Thoracic aorta (tissue), 2 donors: ENCODE results near the gene EIF4G1. TPM values are rescaled to one million over a fixed set of nuclear protein-coding genes. Genes with fewer than 3 reads are reported as not detected.

Source experiments
- ATAC-seq: fragments of 150-250 bp; one replicate; pipeline ENCODE4 v1.8.0; 2017; ENCODE audit warnings: low read depth; ENCODE audit not compliant: insufficient number of reproducible peaks, low FRiP score
- DNase-seq: peaks from one replicate; pipeline ENCODE4 v3.0.0-alpha.2; 2020; ENCODE audit warnings: low spot score
- H3K27ac ChIP-seq, 2 donors: fragments of 200-600 bp; sonication (generic); 1 replicate in 1 of 2; 2 replicates in 1 of 2; pipeline ENCODE4 v1.5.1; 2016; ENCODE audit warnings: mild to moderate bottlenecking in 2 of 2, moderate library complexity in 2 of 2
- H3K27me3 ChIP-seq: fragments of 200-600 bp; sonication (generic); replicated peaks from 2 replicates; pipeline ENCODE4 v1.6.0; 2016; ENCODE audit warnings: mild to moderate bottlenecking; ENCODE audit not compliant: insufficient read depth
- H3K36me3 ChIP-seq: fragments of 200-600 bp; sonication (generic); one replicate; pipeline ENCODE4 v1.5.1; 2016
- H3K4me1 ChIP-seq, 2 donors: fragments of 200-600 bp; sonication (generic); 1 replicate in 1 of 2; 2 replicates in 1 of 2; pipeline versions ENCODE4 v1.5.1 to v1.6.0; 2016; ENCODE audit warnings: low read depth in 2 of 2, mild to moderate bottlenecking in 1 of 2; ENCODE audit not compliant: control insufficient read depth in 1 of 2
- H3K4me3 ChIP-seq: fragments of 200-600 bp; sonication (generic); 2 replicates; pipeline ENCODE4 v1.5.1; 2016; ENCODE audit warnings: mild to moderate bottlenecking
- H3K9me3 ChIP-seq: fragments of 200-600 bp; sonication (generic); 2 replicates; pipeline ENCODE4 v1.5.1; 2016
- total RNA-seq, 2 donors: library from RNA; depleted of rRNA; stranded (reverse); fragments of >200 nt; gene quantifications; one replicate each; pipeline versions ENCODE4 v1.1.0 to v1.2.3, GENCODE V29; 2016
- TF ChIP-seq, protein P1 (sequence below): fragments of 200-600 bp; sonication (generic); IDR thresholded peaks from one replicate; pipeline ENCODE4 v1.5.1; 2019; ENCODE audit warnings: antibody characterized with exemption

Gene EIF4G1
- total RNA-seq, 2 donors from 2014 or later, result 254 to 334 TPM

DNA sequence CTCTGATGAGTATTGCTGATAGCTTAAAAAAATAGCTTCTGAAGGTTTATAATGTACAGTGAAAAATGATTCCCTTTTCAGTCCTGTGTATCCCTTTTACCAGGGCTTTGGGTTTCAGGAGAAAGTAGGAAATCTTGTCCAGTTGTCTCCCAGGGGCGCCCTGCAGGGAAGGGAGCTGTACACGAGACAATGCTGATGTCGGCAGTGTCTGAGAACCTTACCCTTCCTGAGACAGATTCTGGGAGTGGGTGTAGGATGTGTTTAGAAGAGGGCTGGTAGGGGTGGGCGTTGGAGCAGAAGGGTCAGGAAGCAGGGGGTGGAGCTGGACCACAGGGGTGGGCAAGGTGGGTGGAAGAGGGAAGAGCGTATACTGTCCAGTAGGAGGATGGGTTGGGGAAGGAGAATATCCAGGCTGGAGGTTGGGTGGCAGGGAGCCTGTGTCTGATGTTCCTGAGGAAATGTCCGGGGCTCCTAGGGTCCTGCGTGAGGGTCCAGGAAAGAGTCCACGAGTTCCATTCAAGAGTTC lies 58.0 kb downstream of the EIF4G1 start:
- Histone ChIP-seq H3K27ac (no peak overlapping the region), H3K27me3 (no peaks in the 10 kb centered on the region), H3K4me1 (peaks cover 18 to 37% of the 10 kb centered on the region in 2 donors), H3K36me3 (no peaks in the 10 kb centered on the region), H3K9me3 (no peaks in the 10 kb centered on the region), H3K4me3 (no peak overlapping the region)
- no peak for DNase-seq
- ATAC-seq, result no peak
- TF ChIP-seq, protein P1, sequence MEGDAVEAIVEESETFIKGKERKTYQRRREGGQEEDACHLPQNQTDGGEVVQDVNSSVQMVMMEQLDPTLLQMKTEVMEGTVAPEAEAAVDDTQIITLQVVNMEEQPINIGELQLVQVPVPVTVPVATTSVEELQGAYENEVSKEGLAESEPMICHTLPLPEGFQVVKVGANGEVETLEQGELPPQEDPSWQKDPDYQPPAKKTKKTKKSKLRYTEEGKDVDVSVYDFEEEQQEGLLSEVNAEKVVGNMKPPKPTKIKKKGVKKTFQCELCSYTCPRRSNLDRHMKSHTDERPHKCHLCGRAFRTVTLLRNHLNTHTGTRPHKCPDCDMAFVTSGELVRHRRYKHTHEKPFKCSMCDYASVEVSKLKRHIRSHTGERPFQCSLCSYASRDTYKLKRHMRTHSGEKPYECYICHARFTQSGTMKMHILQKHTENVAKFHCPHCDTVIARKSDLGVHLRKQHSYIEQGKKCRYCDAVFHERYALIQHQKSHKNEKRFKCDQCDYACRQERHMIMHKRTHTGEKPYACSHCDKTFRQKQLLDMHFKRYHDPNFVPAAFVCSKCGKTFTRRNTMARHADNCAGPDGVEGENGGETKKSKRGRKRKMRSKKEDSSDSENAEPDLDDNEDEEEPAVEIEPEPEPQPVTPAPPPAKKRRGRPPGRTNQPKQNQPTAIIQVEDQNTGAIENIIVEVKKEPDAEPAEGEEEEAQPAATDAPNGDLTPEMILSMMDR, result no peak

GRCh38 chr3:184372911-184373310 lies 58.5 kb downstream of the EIF4G1 start:
- DNase-seq (no peak), ATAC-seq (no peak)
- no peaks in the 10 kb centered on the region for H3K9me3 ChIP-seq
- TF ChIP-seq, protein P1, result no peak
- peaks cover 18 to 36% of the 10 kb centered on the region in 2 donors for H3K4me1 ChIP-seq
- no peak overlapping the region for H3K4me3 ChIP-seq
- H3K27ac ChIP-seq, result no peak overlapping the region
- H3K27me3 ChIP-seq, result no peaks in the 10 kb centered on the region
- no peaks in the 10 kb centered on the region for H3K36me3 ChIP-seq

DNA sequence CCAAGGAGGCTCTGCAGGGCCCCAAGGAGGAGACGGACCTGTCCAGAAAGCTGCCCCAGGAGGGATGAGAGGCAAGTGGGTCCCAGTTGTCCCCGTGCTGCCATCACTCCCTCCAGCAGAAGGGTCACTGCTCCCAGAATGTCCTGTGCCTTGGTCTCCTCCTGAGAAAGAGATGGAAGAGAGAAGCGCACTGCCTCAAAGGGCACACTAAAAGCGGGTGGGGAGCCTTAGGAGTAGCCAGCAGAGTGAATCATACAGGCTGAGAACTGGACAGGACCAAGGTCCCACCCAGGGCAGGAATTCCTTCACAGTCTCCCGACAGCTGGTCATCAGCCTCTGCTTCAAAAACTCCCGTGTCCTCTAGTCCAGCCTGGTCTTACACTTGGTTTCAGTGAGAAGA lies 59.0 kb downstream of the EIF4G1 start:
- DNase-seq (no peak), ATAC-seq (no peak)
- Histone ChIP-seq H3K4me1 (peaks cover 15 to 31% of the 10 kb centered on the region in 2 donors), H3K27ac (no peak overlapping the region), H3K9me3 (no peaks in the 10 kb centered on the region), H3K36me3 (no peaks in the 10 kb centered on the region), H3K4me3 (no peak overlapping the region), H3K27me3 (no peaks in the 10 kb centered on the region)
- TF ChIP-seq, protein P1, result no peak

- Histone ChIP-seq H3K4me1 (peaks cover 2 to 14% of the 10 kb centered on the region in 2 donors), H3K27me3 (no peaks in the 10 kb centered on the region), H3K9me3 (no peaks in the 10 kb centered on the region), H3K4me3 (no peak overlapping the region), H3K27ac (no peak overlapping the region), H3K36me3 (no peaks in the 10 kb centered on the region)
- TF ChIP-seq, protein P1, result no peak
- ATAC-seq, result no peak
- no peak for DNase-seq
These were observed 61.5 kb downstream of the EIF4G1 start for GRCh38 chr3:184375747-184376461.

DNA sequence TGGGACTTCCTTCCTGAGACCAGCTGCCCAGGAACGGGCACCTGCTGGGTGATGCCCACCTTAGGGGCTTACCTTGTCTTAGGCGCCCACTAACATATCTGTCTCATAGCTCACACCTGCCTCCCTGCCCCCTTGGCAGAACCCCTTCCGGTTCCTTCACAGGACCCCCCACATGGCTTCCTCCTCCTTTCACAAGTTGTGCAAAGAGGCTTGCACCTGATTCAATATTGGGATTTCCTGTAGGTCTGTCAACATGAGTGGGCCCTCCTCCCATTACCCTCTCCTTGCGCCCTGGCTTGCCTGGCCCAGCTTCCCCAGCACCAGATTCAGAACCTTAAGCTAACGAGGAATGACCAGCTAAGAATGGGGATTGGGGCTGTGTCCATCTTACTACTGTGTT lies 63.0 kb downstream of the EIF4G1 start:
- ATAC-seq (no peak), DNase-seq (no peak)
- no peak overlapping the region for H3K4me3 ChIP-seq
- H3K36me3 ChIP-seq, result no peaks in the 10 kb centered on the region
- TF ChIP-seq, protein P1, result no peak
- no peak overlapping the region for H3K27ac ChIP-seq
- no peaks in the 10 kb centered on the region for H3K9me3 ChIP-seq
- H3K27me3 ChIP-seq, result no peaks in the 10 kb centered on the region
- H3K4me1 ChIP-seq, result peaks cover 4 to 13% of the 10 kb centered on the region in 2 donors
